HEK293 (cell line): ENCODE measurements around the gene URM1.

Source experiments
- ZNF394 ChIP-seq: fragments of 450-650 bp; formaldehyde crosslinking; IDR thresholded peaks from 2 replicates; pipeline ENCODE4 v1.5.1; 2016; ENCODE audit warnings: missing biosample characterization, missing genetic modification characterization, mild to moderate bottlenecking, moderate library complexity, borderline replicate concordance
- ZNF791 ChIP-seq: fragments of 450-650 bp; formaldehyde crosslinking; IDR thresholded peaks from 2 replicates; pipeline ENCODE4 v1.5.1; 2016; ENCODE audit warnings: missing biosample characterization, missing genetic modification characterization
- TF ChIP-seq, protein P1 (sequence below): fragments of 450-650 bp; formaldehyde crosslinking; IDR thresholded peaks from 2 replicates; pipeline ENCODE4 v1.5.1; 2016; ENCODE audit warnings: missing biosample characterization, missing genetic modification characterization
- TF ChIP-seq, protein P2 (sequence below): fragments of 450-650 bp; formaldehyde crosslinking; IDR thresholded peaks from 2 replicates; pipeline ENCODE4 v1.5.1; 2016; ENCODE audit warnings: missing biosample characterization, missing genetic modification characterization
- TF ChIP-seq, protein P3 (sequence below): IDR thresholded peaks from 2 replicates; pipeline ENCODE4 v1.6.1; 2011; ENCODE audit warnings: mild to moderate bottlenecking, low read depth, low read length, borderline replicate concordance

DNA sequence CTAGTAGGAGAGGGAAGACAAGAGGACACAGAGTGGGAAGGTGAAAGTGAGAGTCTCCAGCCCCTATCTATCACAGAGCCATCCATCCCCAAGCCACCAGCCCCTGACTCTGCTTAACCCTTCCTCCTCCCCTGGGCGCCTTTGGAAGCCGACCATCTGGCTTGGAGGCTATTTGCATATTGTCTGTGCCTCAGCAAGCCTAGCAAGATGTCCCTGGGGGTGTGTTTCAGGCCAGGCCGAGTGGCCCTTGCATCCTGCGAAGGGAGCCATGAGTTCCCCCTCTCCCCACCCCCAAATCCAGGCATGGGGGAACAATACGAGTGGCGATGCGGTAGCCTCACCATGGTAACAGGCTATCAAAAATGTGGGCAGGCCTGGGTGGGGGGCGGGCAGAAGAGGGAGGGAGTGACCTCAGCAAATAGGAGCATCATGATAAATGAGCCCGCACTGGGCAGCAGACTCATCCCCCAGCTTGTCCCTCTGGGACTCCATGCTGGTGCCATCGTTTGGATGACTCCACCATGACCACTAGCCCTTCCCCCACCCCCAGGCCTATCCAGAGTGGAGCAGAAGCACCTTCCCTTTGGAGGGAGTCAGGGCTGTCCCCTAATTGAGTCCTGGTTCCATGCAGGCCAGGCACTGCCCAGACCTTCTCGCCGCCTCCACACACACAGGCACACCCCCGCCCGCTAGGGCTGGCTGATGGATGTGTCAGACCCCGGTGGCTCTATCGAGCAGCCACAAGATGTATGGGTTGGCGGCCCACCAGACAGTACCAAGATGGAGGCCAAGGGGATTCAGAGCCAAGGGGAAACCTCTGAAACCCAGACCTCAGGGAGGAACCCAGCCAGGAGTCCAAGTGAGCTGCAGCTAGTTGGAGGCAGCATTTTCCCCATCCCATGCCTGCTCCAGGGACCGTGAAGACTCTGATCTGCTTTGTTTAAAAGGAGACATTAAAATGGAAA lies 14.6 kb downstream of the URM1 start:
- TF ChIP-seq, protein P1, sequence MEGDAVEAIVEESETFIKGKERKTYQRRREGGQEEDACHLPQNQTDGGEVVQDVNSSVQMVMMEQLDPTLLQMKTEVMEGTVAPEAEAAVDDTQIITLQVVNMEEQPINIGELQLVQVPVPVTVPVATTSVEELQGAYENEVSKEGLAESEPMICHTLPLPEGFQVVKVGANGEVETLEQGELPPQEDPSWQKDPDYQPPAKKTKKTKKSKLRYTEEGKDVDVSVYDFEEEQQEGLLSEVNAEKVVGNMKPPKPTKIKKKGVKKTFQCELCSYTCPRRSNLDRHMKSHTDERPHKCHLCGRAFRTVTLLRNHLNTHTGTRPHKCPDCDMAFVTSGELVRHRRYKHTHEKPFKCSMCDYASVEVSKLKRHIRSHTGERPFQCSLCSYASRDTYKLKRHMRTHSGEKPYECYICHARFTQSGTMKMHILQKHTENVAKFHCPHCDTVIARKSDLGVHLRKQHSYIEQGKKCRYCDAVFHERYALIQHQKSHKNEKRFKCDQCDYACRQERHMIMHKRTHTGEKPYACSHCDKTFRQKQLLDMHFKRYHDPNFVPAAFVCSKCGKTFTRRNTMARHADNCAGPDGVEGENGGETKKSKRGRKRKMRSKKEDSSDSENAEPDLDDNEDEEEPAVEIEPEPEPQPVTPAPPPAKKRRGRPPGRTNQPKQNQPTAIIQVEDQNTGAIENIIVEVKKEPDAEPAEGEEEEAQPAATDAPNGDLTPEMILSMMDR (tag by site-specific recombination), result no peak
- TF ChIP-seq, protein P2, sequence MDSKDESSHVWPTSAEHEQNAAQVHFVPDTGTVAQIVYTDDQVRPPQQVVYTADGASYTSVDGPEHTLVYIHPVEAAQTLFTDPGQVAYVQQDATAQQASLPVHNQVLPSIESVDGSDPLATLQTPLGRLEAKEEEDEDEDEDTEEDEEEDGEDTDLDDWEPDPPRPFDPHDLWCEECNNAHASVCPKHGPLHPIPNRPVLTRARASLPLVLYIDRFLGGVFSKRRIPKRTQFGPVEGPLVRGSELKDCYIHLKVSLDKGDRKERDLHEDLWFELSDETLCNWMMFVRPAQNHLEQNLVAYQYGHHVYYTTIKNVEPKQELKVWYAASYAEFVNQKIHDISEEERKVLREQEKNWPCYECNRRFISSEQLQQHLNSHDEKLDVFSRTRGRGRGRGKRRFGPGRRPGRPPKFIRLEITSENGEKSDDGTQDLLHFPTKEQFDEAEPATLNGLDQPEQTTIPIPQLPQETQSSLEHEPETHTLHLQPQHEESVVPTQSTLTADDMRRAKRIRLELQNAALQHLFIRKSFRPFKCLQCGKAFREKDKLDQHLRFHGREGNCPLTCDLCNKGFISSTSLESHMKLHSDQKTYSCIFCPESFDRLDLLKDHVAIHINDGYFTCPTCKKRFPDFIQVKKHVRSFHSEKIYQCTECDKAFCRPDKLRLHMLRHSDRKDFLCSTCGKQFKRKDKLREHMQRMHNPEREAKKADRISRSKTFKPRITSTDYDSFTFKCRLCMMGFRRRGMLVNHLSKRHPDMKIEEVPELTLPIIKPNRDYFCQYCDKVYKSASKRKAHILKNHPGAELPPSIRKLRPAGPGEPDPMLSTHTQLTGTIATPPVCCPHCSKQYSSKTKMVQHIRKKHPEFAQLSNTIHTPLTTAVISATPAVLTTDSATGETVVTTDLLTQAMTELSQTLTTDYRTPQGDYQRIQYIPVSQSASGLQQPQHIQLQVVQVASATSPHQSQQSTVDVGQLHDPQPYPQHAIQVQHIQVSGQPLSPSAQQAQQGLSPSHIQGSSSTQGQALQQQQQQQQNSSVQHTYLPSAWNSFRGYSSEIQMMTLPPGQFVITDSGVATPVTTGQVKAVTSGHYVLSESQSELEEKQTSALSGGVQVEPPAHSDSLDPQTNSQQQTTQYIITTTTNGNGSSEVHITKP (tag by site-specific recombination), result no peak
- TF ChIP-seq ZNF791 (tag by site-specific recombination) (no peak), ZNF394 (tag by site-specific recombination) (no peak)
- TF ChIP-seq, protein P3, sequence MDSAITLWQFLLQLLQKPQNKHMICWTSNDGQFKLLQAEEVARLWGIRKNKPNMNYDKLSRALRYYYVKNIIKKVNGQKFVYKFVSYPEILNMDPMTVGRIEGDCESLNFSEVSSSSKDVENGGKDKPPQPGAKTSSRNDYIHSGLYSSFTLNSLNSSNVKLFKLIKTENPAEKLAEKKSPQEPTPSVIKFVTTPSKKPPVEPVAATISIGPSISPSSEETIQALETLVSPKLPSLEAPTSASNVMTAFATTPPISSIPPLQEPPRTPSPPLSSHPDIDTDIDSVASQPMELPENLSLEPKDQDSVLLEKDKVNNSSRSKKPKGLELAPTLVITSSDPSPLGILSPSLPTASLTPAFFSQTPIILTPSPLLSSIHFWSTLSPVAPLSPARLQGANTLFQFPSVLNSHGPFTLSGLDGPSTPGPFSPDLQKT, result no peak
